ENCODE data around the gene ST6GALNAC1. TPM values are rescaled to one million over a fixed set of nuclear protein-coding genes. Genes with fewer than 3 reads are reported as not detected.

The ST6GALNAC1 gene
- total and polyA plus RNA-seq, 2 donors (not counting 3 experiments of a cell fraction or from before 2014, with no cell fraction given): 0.19 to 0.55 TPM

DNA sequence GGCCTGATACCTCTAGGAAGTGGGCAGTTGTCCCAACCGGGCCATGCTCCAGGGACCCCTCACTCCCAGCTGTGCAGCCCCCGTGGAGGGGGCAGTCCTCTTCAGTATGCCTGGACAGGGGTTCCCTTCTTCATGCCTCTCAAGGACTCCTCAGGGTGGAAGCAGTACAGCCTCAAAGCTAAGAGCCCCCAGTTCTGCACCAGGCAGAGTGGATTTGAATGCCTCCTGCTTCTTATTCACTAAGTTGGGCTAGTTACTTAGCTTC lies 23.9 kb upstream of the ST6GALNAC1 start:
- POLR2A ChIA-PET: no interaction called here
- no peak overlapping the region for H3K9ac ChIP-seq (replicated peaks; ENCODE audit: extremely low read depth, insufficient read depth, low read length)
- peaks cover 5 to 10% of the 10 kb centered on the region in 2 experiments for H3K27me3 ChIP-seq (ENCODE audit: control insufficient read depth in 2 of 2, insufficient read depth in 2 of 2, low read length in 2 of 2)
- intact Hi-C loops (cut with micrococcal nuclease) (no loop called here), dilution Hi-C loops (cut with MboI; ENCODE audit: extremely low pct_ligation_motif_present, low sequenced_read_pairs) (no loop called here)
- CTCF ChIA-PET: interaction anchor here (0.6 to 0.9 kb wide), 2 partner anchors 14 to 82 kb away, joined by 3 read pairs; partner anchors contain the start of gene ST6GALNAC2
- H3K9me1 ChIP-seq (replicated peaks; ENCODE audit: control insufficient read depth, extremely low read depth, insufficient read depth, low read length): no peaks in the 10 kb centered on the region
- no peaks in the 10 kb centered on the region for H4K20me1 ChIP-seq (replicated peaks; ENCODE audit: control insufficient read depth, extremely low read depth, insufficient read depth, low read length)
- no peak overlapping the region for H3K27ac ChIP-seq (ENCODE audit: insufficient read depth, low read depth, low read length)
- no peak for FAIRE-seq
- H3K9me3 ChIP-seq (replicated peaks; ENCODE audit: control insufficient read depth, insufficient read depth, low read length): no peaks in the 10 kb centered on the region
- no peaks in the 10 kb centered on the region for H3K36me3 ChIP-seq (ENCODE audit: control insufficient read depth in 2 of 2, extremely low read depth in 1 of 2, insufficient read depth in 2 of 2, low read length in 2 of 2)
- H3K4me3 ChIP-seq (replicated peaks in 1 of 3; ENCODE audit: insufficient read depth in 1 of 3, low read depth in 1 of 3, low read length in 3 of 3): no peak overlapping the region
- BruUV-seq (replicated peaks): no TSS peak
- DNase-seq (ENCODE audit: low read depth, low spot score): no peak
- peaks cover 11% of the 10 kb centered on the region for H3K4me1 ChIP-seq (ENCODE audit: control insufficient read depth, extremely low read depth, insufficient read depth, low read length)
- H3K79me2 ChIP-seq (ENCODE audit: control insufficient read depth, insufficient read depth, low read length): no peaks in the 10 kb centered on the region
- no peak overlapping the region for H2AFZ ChIP-seq (ENCODE audit: low read depth, low read length)
- TF ChIP-seq, protein P1, sequence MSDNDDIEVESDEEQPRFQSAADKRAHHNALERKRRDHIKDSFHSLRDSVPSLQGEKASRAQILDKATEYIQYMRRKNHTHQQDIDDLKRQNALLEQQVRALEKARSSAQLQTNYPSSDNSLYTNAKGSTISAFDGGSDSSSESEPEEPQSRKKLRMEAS (IDR thresholded peaks at IDR 0.05; ENCODE audit: insufficient read depth, insufficient read length): no peak
- TF ChIP-seq POLR2A (IDR thresholded peaks at IDR 0.05; ENCODE audit: low read depth, low read length): no peak
- no peak for TF ChIP-seq MYC (IDR thresholded peaks at IDR 0.05; ENCODE audit: low read depth, low read length)
- TF ChIP-seq, protein P2, sequence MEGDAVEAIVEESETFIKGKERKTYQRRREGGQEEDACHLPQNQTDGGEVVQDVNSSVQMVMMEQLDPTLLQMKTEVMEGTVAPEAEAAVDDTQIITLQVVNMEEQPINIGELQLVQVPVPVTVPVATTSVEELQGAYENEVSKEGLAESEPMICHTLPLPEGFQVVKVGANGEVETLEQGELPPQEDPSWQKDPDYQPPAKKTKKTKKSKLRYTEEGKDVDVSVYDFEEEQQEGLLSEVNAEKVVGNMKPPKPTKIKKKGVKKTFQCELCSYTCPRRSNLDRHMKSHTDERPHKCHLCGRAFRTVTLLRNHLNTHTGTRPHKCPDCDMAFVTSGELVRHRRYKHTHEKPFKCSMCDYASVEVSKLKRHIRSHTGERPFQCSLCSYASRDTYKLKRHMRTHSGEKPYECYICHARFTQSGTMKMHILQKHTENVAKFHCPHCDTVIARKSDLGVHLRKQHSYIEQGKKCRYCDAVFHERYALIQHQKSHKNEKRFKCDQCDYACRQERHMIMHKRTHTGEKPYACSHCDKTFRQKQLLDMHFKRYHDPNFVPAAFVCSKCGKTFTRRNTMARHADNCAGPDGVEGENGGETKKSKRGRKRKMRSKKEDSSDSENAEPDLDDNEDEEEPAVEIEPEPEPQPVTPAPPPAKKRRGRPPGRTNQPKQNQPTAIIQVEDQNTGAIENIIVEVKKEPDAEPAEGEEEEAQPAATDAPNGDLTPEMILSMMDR (IDR thresholded peaks at IDR 0.05; ENCODE audit: extremely low read depth in 1 of 2, insufficient read depth in 1 of 2, low read depth in 1 of 2, low read length in 2 of 2): no peak
- no peak for TF ChIP-seq POLR2AphosphoS5 (IDR thresholded peaks at IDR 0.05; ENCODE audit: insufficient read depth, low read depth, low read length)
- TF ChIP-seq EZH2 (IDR thresholded peaks at IDR 0.05; ENCODE audit: borderline replicate concordance, low read depth, low read length, severe bottlenecking): no peak
- TF ChIP-seq JUN (IDR thresholded peaks at IDR 0.05; ENCODE audit: borderline replicate concordance, insufficient read depth, insufficient read length, low read depth): no peak
- H3K4me2 ChIP-seq (ENCODE audit: insufficient read depth, low read length): no peak overlapping the region

Data from endothelial cell of umbilical vein (primary cell).